ENCODE data around the gene ITPKB.
A peak's percentile ranks its signal among the peaks of the same experiment; 100 is the strongest.
"Not testable (repeated sequence)": the region's sequence is repeated elsewhere in the genome, so short reads cannot be mapped to it uniquely, and the experiment has no call there.

ITPKB gene

DNA sequence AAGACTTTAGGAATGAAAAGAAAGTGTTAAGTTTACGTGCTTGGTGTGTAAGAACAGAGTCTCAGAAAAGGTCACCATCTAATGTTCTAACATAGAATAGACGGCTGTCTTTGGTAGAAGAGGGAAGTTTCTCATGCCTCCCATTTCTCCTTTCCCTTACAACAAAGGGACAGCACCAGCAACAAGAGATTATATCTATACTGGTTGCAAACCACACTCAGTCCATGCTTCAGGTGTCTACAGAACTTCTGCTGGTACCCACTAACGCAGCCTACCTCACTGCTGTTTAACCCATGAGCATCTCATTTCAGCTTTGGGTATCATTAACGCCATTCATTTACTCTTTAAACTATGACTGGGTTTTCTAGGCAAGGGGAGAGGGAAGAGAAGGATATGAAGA lies 9.2 kb upstream of the ITPKB start:
- H3K36me3 ChIP-seq (ENCODE audit: insufficient read depth, low read length), result no peaks in the 10 kb centered on the region
- H2AFZ ChIP-seq (ENCODE audit: low read depth, low read length), result no peak overlapping the region
- H3K4me1 ChIP-seq (ENCODE audit: insufficient read depth, low read length), result no peaks in the 10 kb centered on the region
- no peak overlapping the region for H3K4me3 ChIP-seq (ENCODE audit: low read length)
- no peaks in the 10 kb centered on the region for H3K27me3 ChIP-seq (ENCODE audit: insufficient read depth, low read length)
- no peaks in the 10 kb centered on the region for H3K9me3 ChIP-seq (ENCODE audit: low read length)

DNA sequence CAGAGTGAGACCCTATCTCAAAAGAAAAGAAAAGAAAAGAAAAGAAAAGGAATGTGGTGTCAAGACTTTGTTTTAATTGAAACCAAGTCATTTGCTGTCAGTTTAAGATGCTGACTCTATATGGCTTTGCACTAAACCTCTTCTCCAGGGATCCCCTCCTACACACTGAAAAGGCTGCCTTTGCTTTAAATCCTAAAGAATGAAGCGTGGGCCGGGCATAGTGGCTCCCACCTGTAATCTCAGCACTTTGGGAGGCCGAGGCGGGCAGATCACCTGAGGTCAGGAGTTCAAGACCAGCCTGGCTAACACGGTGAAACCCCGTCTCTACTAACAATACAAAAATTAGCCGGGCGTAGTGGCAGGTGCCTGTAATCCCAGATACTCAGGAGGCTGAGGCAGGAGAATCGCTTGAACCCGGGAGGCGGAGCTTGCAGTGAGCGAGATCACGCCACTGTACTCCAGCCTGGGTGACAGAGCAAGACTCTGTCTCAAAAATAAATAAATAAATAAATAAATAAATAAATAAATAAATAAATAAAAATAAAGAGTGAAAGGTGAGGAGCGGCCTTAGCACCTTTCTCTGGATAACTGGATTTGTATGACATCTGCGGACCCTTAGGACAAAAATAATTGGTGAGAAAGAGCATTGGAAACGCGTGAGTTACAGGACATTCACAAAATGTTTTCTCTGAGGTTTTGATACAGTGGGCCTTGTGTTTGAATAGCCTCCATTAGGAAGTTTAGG lies 8.6 kb upstream of the ITPKB start:
- not testable (repeated sequence) for H2AFZ ChIP-seq (ENCODE audit: low read depth, low read length); H3K36me3 ChIP-seq (ENCODE audit: insufficient read depth, low read length); H3K27me3 ChIP-seq (ENCODE audit: insufficient read depth, low read length); H3K9me3 ChIP-seq (ENCODE audit: low read length); H3K4me1 ChIP-seq (ENCODE audit: insufficient read depth, low read length); H3K4me3 ChIP-seq (ENCODE audit: low read length)

DNA sequence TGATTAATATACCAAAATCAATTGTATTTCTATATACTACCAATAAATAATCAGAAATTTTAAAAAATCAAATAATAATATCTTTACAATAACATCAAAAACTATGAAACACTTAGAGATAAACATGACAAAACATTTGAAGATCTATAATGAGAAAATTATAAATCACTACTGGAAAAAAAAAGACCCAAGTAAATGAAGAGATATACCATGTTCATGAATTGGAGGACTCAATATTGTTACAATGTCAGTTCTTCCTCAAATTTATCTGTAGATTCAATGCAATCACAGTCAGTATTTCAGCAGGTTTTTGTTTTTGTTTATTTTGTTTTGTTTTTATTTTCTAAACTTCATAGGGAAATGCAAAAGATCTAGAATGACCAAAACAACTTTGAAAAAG lies 4.2 kb upstream of the ITPKB start:
- Histone ChIP-seq H3K27me3 (ENCODE audit: insufficient read depth, low read length) (no peaks in the 10 kb centered on the region), H3K36me3 (ENCODE audit: insufficient read depth, low read length) (no peaks in the 10 kb centered on the region), H3K4me3 (ENCODE audit: low read length) (no peak overlapping the region), H3K4me1 (ENCODE audit: insufficient read depth, low read length) (peaks cover 8% of the 10 kb centered on the region), H2AFZ (ENCODE audit: low read depth, low read length) (no peak overlapping the region), H3K9me3 (ENCODE audit: low read length) (no peaks in the 10 kb centered on the region)

DNA sequence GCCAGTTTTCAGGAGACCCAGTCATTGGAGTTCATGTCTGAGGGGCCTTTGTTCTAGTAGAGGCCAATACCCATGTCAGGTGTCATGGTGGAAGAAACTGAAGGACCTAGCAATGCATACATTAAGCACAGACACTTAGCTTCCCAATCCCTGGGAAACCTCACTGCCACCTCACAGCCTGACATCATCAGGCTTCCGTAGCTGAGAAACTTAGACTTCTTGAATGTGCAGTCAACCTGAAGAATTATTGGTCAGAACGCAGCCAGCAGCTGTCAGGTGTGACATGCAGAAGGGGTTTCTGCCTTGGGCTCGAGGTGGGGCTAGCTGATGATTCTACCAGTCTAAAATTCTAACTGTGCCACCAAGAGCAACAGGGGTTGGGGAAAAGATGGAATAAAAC lies 1.9 kb upstream of the ITPKB start:
- no peak overlapping the region for H2AFZ ChIP-seq (ENCODE audit: low read depth, low read length)
- H3K27me3 ChIP-seq (ENCODE audit: insufficient read depth, low read length), result no peaks in the 10 kb centered on the region
- no peaks in the 10 kb centered on the region for H3K9me3 ChIP-seq (ENCODE audit: low read length)
- H3K4me3 ChIP-seq (ENCODE audit: low read length), result no peak overlapping the region
- peaks cover 3% of the 10 kb centered on the region for H3K36me3 ChIP-seq (ENCODE audit: insufficient read depth, low read length)
- peaks cover 10% of the 10 kb centered on the region for H3K4me1 ChIP-seq (ENCODE audit: insufficient read depth, low read length)

DNA sequence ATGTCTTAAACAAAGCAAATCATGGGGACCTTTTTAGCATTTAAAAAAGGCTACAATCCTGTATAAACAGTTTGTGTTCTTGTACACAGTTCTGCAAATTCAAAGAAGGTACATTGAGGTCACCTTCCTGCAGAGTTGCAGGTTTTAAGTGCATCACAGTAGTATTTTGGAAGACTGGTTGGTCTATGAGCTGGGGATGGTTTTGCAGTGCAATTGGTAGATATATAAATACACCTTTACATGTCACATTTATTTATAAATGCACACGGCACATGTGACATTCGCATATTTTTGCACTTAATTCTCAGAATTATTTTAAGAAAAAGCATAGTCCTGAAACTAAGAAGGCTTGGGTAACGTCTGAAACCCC lies 599 bp upstream of the ITPKB start:
- H3K4me1 ChIP-seq (ENCODE audit: insufficient read depth, low read length), result peaks cover 10% of the 10 kb centered on the region
- H3K27me3 ChIP-seq (ENCODE audit: insufficient read depth, low read length), result no peaks in the 10 kb centered on the region
- no peaks in the 10 kb centered on the region for H3K9me3 ChIP-seq (ENCODE audit: low read length)
- H2AFZ ChIP-seq (ENCODE audit: low read depth, low read length), result peak overlapping the region; percentile 80
- peak overlapping the region; percentile 61 for H3K4me3 ChIP-seq (ENCODE audit: low read length)
- peaks cover 6% of the 10 kb centered on the region for H3K36me3 ChIP-seq (ENCODE audit: insufficient read depth, low read length)

DNA sequence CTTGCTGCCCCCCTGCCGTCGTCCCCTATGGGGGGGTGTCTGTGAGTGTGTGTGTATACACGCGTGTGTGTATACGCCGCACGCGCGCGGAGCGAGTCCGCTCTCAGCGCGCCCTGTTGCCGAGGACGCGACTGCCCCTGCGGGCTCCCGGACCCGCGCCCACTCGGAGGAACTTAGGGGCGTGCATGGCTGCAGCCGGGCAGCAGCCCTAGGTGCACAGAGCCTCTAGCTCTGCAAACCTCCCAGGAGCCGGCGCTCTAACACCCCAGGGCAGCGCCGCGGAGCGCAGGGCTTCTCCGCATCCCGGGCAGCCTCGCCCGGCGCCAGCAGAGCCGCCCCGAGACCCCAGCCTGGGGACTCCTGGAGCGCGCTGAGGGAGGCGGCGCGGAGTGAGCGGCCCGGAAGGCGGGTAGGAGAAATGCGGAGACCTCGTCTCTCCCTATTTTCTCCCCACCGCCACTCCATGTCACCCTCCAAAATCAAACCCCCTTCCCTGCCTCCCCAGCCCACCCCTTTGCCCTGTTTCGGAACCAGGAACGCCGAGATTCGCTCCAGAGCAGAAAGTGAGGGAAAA lies 574 bp downstream of the ITPKB start:
- Histone ChIP-seq H3K4me3 (ENCODE audit: low read length) (peak overlapping the region; percentile 61), H3K36me3 (ENCODE audit: insufficient read depth, low read length) (peaks cover 6% of the 10 kb centered on the region), H3K4me1 (ENCODE audit: insufficient read depth, low read length) (peaks cover 10% of the 10 kb centered on the region), H3K9me3 (ENCODE audit: low read length) (no peaks in the 10 kb centered on the region), H2AFZ (ENCODE audit: low read depth, low read length) (peak overlapping the region; percentile 80), H3K27me3 (ENCODE audit: insufficient read depth, low read length) (no peaks in the 10 kb centered on the region)

DNA sequence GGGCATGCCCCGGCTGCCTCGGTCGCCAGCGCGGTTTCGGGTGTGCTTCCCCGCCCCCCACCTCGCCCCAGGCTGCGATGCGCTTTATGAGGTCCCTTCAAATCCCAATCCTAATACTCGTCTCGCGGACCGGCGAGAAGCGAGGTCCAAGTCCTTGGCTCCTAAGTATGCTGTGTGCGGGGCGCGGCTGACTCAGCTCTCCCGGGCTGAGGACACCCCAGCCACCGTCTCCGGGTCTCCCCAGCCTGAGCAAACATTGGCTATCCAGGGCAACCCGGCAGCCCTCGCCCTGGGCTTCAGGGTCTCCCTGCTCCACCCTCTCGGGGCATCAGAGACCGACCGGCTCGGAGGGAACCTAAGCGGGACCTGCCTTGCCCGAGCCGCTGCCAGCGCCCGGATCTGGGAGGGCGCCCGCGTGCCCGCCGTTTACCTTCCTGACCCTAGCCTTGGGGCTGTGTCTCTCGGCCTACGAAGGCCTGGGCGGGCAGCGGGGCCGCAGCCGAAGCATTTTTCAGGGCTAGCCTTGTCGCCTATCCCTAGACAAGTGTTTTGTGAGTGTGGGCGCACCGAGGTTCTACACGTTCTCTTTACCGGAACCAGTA lies 1.2 kb downstream of the ITPKB start:
- Histone ChIP-seq H3K9me3 (ENCODE audit: low read length) (no peaks in the 10 kb centered on the region), H2AFZ (ENCODE audit: low read depth, low read length) (peak overlapping the region; percentile 80), H3K36me3 (ENCODE audit: insufficient read depth, low read length) (peaks cover 6% of the 10 kb centered on the region), H3K4me3 (ENCODE audit: low read length) (peak overlapping the region; percentile 61), H3K27me3 (ENCODE audit: insufficient read depth, low read length) (no peaks in the 10 kb centered on the region), H3K4me1 (ENCODE audit: insufficient read depth, low read length) (peaks cover 12% of the 10 kb centered on the region)

DNA sequence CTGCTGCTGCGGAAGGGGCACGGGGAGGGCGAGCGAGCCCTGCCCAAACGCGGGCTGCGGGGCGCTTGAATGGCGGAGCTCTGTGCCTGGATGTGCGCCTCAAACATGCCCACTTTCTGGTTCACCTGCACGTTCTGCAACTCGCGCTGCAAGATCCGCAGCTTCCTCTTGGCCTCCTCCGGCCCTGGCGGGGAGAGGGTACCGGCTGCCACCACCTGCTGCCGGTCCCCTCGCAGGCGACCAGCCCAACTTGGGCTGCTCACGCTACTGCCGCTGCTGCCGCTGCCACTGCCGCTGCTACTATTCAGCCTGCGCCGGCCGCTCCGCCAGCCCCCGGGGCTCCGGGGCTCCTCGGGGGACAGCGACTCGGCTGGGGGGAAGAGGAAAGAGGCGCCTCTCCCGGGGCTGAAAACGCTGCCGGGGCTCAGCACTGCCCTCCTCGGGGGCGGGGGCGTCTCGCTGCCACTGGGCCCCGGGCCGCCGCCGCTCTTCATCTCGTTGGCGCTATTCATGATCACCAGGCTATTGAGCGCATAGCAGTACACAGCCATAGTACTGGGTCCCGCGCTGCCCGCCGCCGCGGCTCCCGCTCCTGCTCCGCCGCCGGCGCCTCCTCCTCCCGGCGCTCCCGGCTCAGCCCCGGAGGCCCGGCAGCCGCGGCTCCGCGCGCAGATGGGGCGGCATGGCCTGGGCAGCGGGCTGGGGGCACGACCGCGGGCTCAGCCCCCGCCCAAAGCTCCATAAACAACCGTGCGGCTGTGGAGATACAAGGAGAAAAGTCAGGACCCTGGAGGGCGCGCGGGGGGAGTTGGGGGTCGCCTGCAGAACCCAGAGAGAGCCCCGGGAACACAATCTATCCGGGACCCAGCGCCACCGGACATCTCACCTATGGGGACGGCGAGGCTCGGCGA lies 1.9 kb downstream of the ITPKB start:
- Histone ChIP-seq H3K4me1 (ENCODE audit: insufficient read depth, low read length) (peaks cover 15% of the 10 kb centered on the region), H2AFZ (ENCODE audit: low read depth, low read length) (peak overlapping the region; percentile 80), H3K27me3 (ENCODE audit: insufficient read depth, low read length) (no peaks in the 10 kb centered on the region), H3K4me3 (ENCODE audit: low read length) (peak overlapping the region; percentile 61), H3K36me3 (ENCODE audit: insufficient read depth, low read length) (peaks cover 6% of the 10 kb centered on the region), H3K9me3 (ENCODE audit: low read length) (no peaks in the 10 kb centered on the region)

DNA sequence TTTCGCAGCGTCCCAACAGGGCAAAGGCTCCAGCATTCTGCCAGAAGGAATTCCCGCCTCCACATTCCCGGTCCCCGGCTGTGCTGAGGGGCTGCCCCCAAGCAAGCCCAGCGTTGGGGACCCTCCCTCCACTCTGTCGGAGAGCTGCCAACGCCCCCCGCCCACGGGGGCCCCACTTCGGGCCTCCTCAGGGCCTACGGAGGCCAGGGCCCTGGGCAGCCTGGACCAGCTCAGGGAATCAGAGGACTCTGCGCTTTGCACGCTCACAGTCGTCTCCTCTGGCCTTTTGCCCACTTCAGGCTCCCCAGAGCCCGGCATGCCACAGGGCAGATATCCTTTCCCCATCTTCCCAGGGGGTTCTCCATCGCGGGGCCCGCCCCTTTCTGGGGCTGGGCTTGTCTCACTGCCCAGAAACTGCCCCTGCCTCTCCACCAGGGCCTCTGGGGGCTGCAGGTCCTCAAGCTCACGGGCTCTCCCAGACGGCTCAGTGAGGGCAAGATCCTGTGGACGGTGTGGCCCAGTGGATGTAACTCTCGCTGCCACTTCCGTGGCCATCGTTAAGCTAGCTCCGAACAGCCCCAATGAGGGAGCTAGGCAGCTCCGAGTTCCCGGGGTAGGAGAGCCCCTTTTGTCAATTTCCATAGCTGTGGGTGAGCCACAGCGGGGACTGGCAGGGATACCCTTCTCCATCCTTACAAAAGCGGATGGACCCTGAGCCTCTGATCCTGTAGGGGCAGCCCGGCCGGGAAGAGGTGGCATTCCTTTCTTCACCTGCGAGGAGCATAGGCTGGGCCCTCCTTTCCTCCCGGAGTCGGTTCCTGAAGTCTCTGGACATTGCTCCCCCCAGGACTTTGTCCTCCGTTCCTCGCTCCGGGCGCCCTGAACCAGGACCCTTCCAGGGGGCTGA lies 2.8 kb downstream of the ITPKB start:
- H3K36me3 ChIP-seq (ENCODE audit: insufficient read depth, low read length), result peaks cover 6% of the 10 kb centered on the region
- H3K9me3 ChIP-seq (ENCODE audit: low read length), result no peaks in the 10 kb centered on the region
- H3K4me1 ChIP-seq (ENCODE audit: insufficient read depth, low read length), result peaks cover 15% of the 10 kb centered on the region
- no peaks in the 10 kb centered on the region for H3K27me3 ChIP-seq (ENCODE audit: insufficient read depth, low read length)
- no peak overlapping the region for H3K4me3 ChIP-seq (ENCODE audit: low read length)
- H2AFZ ChIP-seq (ENCODE audit: low read depth, low read length), result no peak overlapping the region

DNA sequence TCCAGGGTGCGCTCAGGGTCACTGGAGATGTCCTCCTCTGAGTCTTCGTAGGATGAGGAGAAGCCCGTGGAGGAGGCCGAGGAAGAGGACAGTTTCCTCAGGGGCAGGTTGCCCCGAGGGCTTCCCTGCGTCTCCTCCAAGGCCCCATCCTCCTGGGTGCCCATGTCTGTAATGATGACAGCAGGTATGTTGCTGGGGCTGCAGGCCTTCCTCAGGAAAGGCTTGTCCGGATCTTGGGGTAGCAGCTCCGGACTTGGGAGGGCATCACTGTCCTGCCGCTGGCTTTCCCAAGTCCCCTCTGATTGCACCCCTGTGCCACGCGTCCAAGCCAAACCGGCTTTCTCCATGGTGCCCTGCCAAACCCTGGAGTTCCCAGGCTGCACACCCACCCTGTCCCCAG lies 3.5 kb downstream of the ITPKB start:
- Histone ChIP-seq H2AFZ (ENCODE audit: low read depth, low read length) (no peak overlapping the region), H3K36me3 (ENCODE audit: insufficient read depth, low read length) (peaks cover 6% of the 10 kb centered on the region), H3K27me3 (ENCODE audit: insufficient read depth, low read length) (no peaks in the 10 kb centered on the region), H3K4me3 (ENCODE audit: low read length) (no peak overlapping the region), H3K4me1 (ENCODE audit: insufficient read depth, low read length) (peaks cover 15% of the 10 kb centered on the region), H3K9me3 (ENCODE audit: low read length) (no peaks in the 10 kb centered on the region)

DNA sequence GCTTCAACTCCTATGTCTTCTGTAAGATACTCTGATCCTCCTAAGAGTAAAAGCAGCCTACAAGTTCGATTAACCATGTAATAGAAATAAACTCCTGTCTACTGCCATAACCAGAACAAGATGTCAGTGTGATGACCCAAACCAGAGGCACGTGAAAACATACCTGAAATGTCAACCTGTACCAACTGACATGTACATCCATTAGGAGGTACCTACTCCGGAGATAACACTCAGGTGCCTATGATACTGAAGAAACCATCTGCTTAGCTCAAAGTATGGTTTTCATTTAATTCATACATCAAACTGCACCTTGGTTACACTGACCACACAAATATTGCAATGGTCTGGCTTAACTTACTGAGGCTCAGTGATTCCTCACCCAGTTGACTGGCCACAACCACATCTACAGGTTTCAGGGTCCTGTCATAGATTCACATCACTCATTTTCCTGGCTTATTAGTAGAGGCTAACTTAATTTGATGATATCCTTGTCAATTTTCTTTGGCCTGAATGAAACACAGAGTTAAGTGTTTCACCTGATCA lies 4.4 kb downstream of the ITPKB start:
- no peak overlapping the region for H2AFZ ChIP-seq (ENCODE audit: low read depth, low read length)
- peaks cover 8% of the 10 kb centered on the region for H3K4me1 ChIP-seq (ENCODE audit: insufficient read depth, low read length)
- no peaks in the 10 kb centered on the region for H3K9me3 ChIP-seq (ENCODE audit: low read length)
- peaks cover 6% of the 10 kb centered on the region for H3K36me3 ChIP-seq (ENCODE audit: insufficient read depth, low read length)
- H3K27me3 ChIP-seq (ENCODE audit: insufficient read depth, low read length), result no peaks in the 10 kb centered on the region
- H3K4me3 ChIP-seq (ENCODE audit: low read length), result no peak overlapping the region

DNA sequence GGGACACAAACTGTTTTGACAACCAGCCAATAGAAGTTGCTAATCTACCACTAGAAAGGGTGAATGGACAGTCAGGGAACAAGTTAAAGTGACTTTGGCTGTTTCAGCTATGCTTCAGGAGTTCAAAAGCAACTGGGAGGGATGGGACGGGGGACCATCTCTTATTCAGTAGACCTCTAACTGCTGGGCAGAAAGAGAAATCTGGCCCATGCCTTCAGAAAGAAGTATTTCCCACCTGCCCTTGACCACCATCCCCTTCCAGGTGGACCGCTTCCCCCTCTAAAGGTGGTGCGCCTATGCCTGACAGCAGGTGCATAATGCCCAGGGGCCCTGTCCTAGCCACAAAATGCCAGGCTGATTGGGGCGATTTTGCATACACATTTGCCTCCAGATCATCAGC lies 5.2 kb downstream of the ITPKB start:
- Histone ChIP-seq H3K36me3 (ENCODE audit: insufficient read depth, low read length) (peaks cover 6% of the 10 kb centered on the region), H2AFZ (ENCODE audit: low read depth, low read length) (no peak overlapping the region), H3K27me3 (ENCODE audit: insufficient read depth, low read length) (no peaks in the 10 kb centered on the region), H3K9me3 (ENCODE audit: low read length) (no peaks in the 10 kb centered on the region), H3K4me1 (ENCODE audit: insufficient read depth, low read length) (peaks cover 6% of the 10 kb centered on the region), H3K4me3 (ENCODE audit: low read length) (no peak overlapping the region)
